HG02938 (cell line): ENCODE data around the gene POM121C.
"Not testable (repeated sequence)": the region's sequence is repeated elsewhere in the genome, so short reads cannot be mapped to it uniquely, and the experiment has no call there.

Experiments used
- ATAC-seq: cut with Tn5 transposase; IDR thresholded peaks from one replicate; pipeline ENCODE4 v1.9.1; 2021; ENCODE audit warnings: mild to moderate bottlenecking, moderate library complexity; ENCODE audit not compliant: unreplicated experiment

POM121C gene

DNA sequence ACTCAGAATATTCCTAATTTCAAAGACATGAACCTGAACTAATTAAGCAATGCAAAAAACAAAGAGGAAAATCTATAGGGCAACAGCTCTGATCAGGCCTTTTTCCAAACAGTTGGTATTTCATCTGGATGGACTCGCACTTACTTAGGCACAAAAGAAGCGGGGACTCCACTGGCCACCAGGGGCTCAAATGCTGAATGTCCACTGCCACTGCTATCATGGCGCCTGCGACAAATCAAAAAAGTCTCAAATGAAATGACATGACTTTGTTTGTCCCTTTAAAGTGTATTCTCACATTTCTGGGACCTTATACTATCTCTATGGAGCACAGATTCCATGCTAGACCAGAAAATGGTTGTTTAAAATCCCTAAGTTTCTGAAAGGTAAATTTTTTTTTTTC, 47.1 kb downstream of the POM121C start:
- ATAC-seq: not testable (repeated sequence)

DNA sequence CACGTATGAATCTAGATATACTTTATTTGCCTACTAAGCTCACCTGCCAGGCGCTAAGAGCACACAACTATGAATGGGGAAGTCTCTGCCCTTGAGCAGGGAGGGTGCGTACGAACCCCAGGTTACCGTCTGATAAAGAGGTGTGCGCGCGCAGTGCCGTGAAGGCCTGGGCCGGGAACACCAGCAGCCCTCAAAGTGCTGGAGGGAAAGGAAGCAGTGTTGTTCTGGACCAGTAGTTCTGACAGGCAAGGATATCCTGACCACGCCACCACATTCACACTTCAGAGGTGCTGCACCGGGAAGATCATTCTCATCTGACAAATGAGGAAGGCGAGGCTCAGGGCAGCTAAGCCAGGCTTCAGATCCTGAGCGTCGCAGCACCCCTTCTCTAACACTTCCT, 62.6 kb downstream of the POM121C start:
- ATAC-seq: not testable (repeated sequence)

DNA sequence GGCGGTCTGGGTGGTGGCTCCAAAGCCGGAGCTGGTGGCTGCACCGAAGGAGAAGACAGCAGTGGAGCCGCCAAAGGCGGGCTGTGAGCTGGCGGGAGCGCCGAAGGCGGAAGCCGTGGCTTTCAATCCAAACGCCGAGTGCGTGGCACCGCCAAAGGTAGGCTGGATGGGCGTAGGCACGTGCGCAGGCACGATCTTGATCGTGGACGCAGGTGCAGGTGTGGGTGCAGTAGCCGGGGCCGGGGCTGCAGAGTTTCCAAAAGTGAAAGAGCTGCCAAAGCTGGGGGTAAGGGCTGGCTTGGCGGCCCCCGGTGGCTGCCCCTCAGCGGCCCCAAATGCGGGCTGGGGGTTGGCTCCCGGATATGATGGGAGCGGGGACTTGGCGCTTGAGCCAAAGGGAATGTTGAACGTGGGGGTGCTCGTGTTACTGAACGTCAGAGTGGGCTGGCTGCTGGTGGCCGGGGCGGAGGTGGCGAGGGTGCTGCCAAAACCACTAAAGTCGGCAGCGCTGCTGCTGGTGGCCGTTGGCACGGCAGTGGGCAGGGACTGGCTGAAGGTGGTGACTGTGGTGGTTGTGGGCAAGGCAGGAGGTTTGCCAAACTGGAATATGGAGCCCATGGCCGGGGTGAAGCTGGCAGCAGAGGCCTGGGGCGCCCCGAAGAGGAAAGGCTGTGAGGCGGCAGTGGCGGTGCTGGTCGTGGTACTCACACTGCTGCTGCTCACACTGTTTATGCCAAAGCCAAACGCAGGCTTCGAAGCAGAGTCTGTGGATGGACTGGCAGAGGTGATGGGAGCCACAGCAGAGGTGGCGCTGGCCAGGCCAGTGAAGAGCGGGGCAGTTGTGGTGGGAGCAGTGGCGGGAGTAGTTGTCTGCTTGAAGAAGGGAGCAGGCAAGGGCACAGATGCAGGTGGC, 64.0 kb downstream of the POM121C start:
- not testable (repeated sequence) for ATAC-seq

DNA sequence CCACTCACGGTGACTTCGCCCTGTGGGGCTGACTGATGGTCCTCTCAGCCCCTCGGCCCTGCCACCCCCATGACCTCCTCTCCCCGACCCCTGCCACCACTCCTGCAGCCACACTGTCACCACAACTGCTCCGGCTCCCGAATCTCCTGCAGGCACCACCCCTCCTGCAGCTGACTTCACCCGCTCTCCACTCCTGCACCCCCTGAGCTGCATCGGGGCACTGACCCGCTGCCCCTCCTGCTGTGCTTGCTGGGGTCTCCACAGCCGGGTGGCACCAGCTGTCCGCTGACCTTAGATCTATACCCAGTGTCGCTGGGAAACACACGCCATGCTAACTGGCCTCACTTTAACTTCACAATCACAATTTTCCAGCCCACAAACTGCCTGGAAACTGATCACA, 65.9 kb downstream of the POM121C start:
- not testable (repeated sequence) for ATAC-seq

DNA sequence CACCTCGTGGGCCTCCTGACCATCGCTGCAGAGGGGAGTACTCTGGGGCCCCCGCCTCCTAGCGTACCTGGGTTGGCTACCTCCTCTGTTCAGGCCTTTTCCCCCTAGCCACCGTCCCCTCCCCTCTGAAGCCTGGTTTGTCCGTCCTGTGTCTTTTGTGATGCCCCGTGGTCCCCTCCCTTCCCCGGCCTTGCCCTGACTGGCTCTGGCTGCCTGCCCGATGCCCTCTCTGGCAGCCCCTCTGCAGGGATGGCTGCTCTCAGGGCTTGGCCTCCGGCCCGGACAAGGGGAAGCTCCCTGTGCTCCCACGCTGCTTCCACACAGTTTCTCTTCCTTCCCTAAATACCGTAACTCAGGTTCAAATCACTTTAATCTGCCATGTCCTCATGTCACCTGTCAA, 66.4 kb downstream of the POM121C start:
- ATAC-seq: not testable (repeated sequence)

DNA sequence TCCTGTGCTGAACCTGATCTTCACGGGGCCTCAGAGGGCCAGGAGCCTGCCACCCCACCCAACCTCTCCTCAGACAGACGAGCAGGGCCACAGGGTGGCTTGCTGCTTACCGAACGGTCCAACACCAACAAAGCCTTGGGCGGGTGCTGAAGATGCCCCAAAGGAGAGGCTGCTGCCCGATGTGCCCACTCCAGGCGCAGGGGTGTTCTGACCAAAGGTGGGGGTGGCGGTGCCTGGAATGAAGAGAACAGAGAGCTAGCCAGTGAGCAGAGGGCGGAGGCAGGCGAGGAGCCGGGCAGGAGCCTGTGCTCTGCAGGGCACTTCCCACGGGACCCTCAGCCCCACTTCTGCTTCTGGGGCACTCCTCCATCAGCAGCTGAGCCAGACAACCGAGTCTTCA, 66.9 kb downstream of the POM121C start:
- ATAC-seq: not testable (repeated sequence)

DNA sequence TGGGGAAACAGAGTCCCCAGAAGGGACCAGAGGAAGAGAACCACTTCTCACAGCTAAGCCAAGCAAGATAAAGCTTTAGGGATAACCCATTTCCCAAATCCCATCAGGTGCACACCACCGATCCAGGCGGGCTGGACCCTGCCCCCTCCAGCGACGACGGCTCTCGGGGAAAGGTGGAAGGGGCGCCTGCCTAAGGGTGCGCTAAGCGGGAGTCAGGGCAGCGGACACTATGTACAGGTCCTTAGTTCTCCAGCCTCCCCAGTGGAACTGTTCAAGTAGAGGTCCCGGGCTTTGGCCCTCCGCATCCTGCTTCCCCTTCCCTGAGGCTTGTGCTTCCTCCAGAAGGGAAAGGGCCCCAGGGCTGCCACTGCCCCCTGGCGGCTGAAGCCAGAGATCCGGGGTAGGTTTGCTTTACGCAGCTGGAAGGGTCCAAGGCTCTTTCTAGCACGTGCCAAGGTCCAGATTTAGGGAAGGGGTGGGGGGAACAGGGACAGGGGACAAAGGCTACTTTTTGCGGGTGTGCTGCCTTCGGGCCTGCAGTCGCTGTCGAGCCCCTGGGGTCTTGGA, 67.7 kb downstream of the POM121C start:
- not testable (repeated sequence) for ATAC-seq

DNA sequence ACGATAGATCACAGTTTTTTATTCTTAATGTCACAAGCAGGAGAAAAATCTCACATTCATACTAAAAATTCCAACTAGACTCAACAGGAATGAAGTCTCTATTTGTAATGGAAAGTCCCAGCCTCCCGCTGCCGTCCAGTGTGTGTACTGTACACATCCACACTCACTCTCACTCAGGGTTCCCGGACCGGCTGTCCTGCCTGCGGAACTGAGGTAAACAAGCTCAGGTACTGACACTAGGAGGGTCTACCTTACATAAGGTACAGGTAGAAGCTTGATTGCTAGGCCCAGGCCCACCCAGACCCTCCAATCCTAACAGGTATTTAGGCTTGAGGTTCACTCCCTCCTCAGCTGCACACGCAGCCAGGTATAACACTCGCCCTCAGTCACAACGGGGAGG, 69.3 kb downstream of the POM121C start:
- ATAC-seq: not testable (repeated sequence)

DNA sequence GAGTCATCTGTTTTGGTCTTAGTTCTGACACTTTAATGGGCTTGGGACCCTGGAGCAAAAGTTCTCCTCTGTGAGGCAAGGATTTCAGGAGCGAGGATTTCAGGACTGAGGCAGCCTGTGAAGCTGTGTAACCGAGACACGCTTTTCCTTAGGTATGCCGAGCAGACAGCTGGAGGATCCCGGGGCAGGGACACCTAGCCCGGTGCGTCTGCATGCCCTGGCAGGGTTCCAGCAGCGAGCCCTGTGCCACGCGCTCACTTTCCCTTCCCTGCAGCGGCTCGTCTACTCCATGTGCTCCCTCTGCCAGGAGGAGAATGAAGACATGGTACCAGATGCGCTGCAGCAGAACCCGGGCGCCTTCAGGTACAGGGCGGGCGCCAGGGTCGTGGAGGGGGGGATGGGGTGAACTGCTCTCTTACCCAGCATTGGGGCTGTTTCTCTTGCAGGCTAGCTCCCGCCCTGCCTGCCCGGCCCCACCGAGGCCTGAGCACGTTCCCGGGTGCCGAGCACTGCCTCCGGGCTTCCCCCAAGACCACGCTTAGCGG, 70.2 kb downstream of the POM121C start:
- ATAC-seq: not testable (repeated sequence)

DNA sequence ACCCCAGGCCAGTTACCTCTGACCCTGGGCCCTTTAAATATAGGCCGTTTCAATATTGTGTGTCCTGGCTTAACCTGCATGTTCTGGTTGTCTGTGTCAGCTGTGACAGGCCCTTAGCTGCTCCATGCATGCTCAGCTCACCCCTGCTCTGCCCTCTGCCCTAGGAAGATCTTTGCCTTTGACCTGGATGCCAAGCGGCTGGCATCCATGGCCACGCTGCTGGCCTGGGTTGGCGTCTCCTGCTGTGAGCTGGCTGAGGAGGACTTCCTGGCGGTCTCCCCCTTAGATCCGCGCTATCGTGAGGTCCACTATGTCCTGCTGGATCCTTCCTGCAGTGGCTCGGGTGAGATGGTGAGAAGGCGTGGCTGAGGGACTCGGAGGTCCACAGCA, 70.7 kb downstream of the POM121C start:
- not testable (repeated sequence) for ATAC-seq

DNA sequence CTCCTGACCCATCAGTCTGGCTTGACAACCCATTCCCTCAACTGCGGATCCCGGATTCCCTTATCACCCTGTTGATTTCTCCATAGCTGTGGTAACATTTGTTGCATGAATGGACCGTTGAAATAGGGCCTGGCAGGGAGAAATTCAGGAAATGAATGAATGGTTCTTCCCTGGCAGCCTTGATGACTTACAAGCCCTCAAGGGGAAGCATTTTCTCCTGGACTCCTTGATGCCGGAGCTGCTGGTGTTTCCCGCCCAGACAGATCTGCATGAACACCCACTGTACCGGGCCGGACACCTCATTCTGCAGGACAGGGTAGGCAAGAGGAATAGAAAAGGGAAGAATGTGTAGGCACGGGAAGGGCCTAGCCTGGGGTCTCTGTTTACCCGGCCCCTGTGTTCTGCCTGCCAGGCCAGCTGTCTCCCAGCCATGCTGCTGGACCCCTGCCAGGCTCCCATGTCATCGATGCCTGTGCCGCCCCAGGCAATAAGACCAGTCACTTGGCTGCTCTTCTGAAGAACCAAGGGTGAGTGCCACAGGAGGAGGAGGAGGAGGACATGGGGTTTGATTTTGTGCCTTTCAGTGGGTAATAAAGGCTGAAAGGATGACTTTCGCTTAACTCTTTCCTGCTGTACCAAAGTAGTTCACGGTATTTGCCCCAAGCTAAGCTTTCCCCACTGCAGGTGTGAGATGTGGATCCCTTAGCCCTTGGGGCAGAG, 71.2 kb downstream of the POM121C start:
- not testable (repeated sequence) for ATAC-seq

DNA sequence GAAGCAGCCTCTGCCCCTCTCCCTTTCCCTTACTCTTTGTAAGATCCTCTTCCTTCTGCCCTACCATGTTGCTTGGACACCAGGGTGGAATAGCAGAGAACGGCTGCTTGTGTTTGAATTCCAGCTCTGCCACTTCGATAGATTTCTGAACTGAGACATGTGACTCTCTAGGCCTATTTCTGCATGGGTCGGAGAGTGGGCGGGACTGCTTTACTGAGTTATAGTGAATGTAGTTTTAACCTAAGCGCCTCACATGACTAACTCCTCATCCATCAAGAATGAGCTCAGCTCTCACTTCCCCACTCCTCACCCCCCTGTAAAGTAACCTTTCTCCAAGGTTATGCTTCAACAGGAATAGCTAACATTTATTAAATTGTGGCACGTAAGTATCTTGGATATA, 71.9 kb downstream of the POM121C start:
- not testable (repeated sequence) for ATAC-seq

DNA sequence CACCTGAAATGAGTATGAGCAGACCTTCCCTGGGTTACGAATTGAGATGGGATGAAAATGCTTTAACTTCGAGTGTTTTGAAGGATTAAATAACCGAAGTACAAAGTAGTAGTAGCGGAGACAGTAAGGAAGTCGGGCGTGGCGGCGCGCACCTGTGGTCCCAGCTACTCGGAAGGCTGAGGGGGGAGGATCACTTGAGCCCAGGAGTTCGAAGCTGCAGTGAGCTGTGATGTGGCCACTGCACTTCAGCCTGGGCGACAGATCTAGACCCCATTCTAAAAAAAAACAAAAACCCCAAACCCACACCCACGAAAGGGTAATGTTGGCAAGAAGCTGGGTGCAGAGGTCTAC, 75.3 kb downstream of the POM121C start:
- ATAC-seq: not testable (repeated sequence)

DNA sequence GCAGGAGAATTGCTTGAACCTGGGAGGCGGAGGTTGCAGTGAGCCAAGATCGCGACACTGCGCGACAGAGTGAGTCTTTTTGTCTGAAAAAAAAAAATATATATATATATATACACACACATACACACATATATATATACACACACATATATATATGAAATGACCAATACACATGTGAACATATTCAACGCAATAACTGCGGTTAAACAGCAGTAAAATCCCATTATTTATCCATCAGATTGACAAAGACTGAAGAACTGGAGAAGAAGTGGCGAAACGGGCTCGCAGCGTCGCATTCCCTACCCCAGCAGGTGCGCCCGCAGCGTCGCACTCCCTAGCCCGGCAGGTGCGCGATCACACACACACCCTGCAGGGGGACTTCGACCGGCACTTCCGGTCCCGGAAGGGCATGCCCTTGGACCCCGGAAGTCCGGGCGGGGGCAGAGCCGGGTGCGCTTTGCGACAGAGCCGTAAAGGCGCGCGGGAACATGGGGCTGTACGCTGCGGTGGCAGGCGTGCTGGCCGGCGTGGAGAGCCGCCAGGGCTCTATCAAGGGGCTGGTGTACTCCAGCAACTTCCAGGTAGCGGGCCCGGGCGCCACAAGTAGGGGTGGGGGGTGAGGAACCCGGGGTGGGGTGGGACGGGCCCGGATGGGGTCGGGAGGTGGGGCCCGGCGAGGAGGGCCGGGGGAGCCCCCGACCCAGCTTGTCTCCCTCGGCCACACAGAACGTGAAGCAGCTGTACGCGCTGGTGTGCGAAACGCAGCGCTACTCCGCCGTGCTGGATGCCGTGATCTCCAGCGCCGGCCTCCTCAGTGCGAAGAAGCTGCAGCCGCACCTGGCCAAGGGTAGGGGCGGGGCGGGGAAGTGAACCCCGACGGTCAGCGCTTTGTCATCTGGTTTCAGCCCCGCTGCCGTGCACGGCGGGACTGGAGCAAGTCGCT, 75.9 kb downstream of the POM121C start:
- peak; percentile 79 for ATAC-seq

DNA sequence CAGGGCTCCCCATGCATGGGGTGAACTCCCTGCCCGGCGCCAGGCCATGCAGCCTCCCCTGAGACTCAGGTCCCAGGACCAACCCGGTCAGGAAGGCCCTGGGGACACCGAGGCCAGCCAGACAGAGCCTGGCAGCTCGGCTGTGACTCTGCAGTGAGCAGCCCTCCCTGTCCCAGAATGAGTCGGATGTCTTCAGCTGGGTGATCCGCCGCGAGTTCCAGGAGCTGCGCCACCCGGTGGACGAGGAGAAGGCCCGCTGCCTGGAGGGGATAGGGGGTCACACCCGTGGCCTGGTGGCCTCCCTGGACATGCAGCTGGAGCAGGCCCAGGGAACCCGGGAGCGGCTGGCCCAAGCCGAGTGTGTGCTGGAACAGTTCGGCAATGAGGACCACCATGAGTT, 81.4 kb downstream of the POM121C start:
- not testable (repeated sequence) for ATAC-seq

DNA sequence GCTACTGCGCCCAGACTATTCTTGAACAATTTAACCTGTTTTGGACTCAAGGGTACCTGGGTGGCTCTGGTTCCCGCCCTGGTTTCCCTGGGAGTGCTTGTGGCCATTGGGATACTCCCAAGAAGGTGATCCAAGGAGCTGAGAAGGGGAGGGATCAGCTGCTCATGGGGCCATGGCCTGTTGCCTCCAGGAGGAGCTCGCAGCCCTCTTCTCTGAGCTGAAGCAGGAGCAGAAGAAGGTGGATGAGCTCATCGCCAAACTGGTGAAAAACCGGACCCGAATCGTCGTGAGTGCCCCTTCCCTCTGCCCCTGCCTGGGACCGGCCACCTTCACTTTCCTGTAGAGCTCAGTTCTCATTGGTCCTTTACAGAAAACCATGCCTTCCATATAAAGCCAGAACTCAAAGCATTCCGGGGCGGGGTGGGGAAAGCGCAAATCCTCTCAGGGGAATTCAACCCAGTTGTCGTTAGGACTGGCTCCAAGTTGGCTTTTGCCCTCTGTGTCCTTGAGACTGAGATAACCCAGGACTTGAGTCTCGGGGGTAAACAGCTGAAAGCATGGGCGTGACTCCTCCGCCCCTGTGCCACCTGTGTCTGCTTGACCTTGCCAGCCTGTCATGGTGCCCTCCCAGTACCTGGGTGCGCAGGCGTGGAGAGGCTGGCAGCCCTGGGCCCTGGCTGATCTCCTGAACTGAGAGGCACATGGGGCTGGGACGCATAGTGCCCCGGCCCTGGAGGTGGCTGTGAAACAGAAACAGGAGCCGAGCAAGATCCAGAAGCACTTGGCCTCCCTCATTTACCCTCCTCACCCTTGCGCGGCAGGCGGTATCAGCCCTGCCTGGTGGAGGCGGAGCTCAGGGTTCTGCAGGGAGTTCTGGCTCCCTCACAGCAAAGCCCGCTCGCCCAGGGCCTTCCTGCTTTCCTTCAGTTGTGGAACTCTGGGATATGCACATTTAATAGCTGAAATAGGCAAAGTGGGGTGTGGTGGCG, 82.3 kb downstream of the POM121C start:
- ATAC-seq: not testable (repeated sequence)

DNA sequence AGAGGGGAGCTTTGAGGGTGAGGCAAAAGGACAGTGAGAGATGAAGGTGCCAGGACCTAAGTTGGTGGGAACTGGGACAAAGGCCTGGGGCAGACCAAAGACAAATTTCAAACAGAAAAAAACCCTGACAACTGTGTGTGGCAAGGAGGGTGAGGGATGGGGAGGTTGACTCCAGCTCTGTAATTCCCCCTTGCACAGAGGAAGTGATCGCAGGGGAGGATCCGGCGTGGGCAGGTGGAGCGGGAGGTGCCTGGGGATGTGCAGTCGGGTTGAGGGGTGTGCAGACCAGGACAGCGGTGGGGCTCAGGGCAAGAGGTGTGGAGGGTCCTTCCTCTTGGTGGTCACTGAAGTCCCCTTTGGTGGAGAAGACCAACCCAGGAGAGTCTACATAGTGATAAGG, 85.5 kb downstream of the POM121C start:
- not testable (repeated sequence) for ATAC-seq

DNA sequence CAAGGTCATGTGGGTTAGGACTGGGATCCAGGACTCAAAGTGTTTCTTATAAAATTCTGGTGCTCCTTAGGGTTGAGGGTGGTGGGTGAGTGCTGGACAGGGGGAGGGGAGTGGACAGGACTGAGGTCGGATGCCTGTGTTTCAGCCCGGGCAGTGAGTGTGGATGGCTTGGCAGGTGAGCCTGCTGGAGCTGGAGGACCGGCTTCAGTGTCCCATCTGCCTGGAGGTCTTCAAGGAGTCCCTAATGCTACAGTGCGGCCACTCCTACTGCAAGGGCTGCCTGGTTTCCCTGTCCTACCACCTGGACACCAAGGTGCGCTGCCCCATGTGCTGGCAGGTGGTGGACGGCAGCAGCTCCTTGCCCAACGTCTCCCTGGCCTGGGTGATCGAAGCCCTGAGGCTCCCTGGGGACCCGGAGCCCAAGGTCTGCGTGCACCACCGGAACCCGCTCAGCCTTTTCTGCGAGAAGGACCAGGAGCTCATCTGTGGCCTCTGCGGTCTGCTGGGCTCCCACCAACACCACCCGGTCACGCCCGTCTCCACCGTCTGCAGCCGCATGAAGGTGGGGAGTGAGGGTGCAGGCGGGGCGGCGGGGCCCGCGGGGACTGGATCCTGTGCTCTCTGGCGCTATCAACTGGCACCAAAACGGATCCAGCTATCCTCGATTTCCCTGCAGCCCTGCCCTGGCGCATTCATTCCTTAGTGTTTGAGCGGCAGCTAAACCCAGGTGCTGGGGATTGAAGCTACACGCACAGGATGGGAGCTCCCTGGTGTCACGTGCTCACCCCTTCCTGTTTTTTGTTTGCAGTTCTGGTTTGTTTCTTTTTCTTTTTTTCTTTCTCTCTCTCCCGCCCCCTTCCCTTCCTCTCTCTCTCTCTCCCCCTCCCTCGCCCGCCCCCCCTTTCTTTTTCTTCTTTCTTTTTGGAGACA, 87.1 kb downstream of the POM121C start:
- not testable (repeated sequence) for ATAC-seq
